Measurements from ENCODE around the gene GRIN2B.

The GRIN2B gene

DNA sequence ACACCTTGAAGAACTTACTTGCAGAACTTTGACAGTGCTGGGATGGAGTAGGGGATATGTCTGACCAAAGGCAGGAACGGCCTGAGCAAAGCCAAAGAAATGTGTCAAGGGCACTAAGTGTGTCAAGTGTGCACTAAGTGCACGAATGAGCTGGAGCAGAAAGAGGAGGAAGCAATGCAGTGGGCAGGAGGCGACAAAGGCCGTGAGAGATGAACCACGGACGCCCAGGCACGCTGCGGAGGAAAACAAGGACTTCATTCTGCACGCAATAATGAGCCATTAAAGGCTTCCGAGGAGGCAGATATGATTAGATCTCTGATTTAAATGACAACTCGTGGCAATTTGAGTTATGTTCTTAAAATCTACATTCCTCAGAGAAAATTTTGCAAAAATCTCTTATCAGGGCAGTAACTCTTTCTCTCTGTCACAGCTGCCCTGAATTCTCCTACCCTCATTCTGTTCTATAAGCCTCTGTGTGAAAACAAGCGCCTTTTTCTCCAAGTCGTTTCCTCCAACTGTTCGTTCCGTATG, 25.3 kb downstream of the GRIN2B start:
- no peak for DNase-seq

DNA sequence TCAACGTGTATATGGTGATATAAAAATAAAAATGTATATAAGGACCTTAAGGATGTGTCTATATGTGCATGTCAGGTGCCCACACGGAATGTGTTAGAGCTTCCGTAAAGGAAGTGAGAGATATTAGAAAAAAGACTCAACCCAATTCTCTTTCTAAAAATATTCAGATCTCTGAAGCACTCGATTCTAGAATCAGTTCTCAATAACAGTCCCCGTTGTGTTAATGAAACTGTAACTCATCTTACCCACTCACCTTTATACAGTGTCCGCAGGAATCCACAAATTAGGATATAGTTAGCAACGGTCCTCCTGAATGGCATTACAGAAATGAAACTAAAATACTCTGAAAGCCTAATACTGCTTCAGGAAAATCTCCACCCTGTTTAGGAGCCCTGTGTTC, 29.3 kb downstream of the GRIN2B start:
- no peak for DNase-seq

DNA sequence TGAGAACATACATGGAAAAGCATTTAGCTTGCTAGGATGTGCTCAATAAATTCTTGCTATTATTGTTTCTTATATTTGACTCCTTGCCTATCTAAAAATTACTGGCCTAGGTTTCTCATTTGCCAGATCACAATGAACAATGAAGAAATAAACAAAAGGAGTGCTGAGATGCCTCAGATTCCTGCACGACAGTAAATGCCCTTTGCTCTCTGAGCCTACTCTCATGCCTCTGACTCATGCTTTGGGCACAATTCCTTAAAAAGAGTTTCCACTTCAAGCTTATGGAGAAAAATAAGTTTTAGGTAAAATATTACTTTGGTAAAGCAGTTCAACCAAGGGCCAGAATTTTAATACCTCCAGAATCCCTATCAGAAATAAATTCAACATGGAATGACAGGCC, 30.9 kb downstream of the GRIN2B start:
- DNase-seq, result no peak

DNA sequence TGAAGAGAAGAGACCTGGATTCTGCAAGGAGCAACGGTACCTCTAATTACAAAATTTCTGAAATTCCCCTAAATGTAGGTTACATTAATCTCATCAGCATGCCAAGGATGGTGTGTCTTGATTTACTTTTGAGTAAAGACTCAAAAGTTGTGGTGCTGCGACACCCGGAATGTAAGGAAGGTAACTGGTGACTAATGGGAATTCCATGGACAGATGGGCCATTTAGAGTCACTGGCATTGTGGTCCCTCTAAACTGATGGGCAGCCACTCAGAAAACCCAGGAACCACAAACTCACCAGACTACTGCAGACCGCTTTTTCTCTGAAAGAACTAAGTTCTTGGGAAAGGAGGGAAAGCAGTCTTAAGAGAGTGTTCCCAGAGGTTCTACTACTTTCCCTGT, 32.8 kb downstream of the GRIN2B start:
- no peak for DNase-seq

DNA sequence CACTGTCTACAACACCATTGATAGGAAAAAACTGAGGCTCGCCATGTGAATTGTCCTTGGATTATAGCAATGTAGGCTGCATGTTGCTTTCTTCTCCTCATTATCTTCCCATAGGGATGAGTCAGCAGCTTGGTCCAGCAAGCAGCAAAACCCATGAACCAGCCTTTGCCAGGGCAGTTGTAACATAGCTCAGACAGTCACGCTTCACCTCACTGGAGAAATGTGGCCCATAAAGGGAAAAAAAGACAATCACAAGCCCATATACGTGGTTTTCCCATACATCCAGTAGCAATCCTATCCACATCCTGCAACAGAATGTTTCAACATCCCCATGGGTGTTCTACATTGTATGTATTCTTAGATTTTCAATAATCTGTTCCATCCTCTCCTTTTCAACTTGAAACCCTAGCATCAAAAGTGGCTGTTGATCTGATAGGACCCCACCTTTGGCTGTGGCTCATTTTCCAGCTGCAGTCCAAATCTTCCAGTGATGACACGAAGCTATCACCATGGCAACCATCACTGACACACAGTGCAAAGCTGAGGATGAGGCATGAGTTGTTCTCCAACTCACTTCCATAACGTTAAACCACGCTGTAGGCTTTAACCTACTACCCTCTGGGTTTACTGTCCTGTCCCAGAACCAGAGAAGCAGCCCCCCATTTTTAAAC, 34.0 kb downstream of the GRIN2B start:
- DNase-seq, result no peak

DNA sequence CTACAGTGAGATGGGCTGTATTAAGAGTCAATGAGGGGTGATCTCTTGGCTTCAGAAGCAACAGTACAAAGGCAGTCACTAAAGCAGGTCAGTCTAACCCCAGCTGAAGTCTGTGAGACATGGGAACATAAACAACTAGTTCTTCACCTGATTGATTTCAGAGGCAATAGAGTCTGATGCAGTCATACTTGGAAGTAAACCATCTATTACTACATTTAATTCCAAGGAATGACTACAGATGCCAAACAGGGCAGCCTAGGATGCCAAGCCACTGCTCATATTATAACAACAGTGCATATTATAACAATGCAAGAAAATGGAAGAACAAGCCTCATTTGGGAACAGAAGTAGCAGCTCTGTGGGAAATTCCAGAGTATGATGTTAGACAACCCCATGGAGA, 35.8 kb downstream of the GRIN2B start:
- no peak for DNase-seq

DNA sequence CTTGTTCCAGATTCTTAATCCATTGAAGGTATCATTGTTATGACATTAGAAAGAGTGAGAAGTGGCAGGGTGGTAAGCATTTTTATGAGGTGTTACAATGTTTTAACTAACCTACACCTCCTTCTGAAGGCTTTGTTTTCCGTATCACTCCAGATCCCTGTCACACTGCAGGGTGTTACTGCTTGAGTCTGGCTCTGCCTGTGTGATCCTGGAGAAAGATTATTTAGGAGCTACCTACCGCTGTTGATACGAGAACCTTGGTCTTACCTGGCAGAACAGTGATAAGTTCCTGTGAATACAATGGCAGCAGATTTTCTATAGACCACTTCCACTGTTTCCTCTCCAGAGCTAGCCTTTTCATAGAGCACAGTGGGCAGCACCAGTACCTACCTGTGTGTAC, 36.2 kb downstream of the GRIN2B start:
- DNase-seq, result no peak

DNA sequence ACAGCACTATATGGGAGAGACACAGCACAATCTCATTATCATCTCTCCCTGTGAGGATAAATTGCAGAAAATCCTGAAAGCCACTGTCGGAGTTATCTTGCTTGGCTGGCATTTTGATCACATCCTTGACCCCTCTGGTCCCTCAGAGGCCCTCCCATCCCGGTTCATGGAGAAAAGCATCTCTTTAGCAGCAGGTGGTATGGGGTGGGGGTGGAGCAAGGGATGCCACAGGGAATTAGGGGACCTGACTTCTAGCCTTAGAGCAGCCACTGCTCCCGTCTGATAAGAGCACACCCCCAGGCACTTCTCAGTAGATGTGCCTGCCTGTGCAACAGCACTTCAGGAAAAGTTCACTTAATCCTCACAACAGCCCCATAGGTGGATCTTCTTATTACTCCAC, 38.6 kb downstream of the GRIN2B start:
- DNase-seq, result no peak

DNA sequence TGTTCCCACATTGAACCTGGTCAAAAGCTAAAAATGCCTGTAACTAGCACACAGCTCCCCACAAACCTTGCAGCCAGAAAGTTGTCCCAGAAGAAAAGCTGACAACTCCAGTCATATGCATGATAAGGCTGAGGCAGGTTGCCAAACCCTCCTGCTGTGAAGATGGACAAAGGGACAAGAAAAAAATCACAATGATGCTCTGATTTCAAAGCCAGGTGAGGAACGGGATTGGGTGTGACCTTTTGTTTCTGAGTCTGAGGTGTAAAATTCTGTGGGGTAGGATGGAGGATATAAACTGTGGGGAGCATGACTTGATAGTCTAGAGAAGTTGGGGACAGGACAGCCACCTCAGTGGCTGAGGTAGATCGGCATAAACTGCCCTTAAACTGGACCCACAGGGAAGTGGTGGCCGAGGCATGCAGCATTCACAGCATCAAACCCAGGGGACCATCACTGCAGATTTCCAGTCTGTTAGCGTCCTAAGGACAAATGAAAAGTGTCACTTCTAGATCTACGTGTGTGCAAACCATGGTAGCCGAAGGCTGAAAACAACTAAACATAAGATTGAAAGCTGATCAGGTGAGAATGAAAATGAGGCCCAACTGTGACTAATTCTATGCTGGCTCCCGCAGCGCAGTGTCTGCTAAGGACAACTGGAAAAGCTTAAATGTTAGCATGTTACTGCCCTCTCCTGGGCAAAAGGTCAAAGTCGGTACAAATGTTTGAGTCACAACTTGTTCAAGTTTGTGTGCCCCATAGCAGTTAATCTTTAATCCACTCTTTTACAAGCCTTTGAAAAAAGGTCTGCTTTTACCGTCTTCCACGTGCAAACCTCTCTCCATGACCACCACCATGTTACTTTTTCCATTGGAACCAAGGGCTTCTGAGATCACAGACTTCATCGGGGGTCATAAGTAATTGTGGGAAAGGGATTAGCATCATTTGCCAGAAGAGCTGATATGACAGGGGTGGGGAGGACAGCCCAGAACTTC, 39.8 kb downstream of the GRIN2B start:
- DNase-seq, result no peak

DNA sequence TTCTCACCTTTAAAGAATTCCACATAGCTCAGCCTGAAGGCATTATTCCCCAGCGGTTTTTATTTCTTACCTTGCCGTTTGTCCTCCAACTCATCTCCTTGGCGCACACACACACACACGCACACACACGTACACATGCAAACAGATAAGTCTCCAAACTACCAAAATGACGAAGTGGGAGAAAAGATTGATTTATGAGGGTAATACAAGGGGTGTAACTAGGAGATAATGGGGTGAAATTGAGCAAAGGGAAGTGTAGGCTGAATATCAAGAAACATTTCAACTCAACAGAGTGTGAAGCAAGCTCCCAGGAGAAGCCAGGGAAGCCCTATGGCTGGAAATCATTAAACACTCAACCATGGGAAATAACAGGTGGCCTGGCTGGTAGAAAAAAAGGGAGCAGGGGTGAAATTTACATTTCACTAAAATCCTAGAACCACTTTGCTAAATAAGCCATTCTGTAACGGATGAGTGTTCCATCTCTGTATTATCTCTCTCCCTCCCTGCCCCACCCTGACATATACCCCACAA, 41.0 kb downstream of the GRIN2B start:
- DNase-seq, result no peak

DNA sequence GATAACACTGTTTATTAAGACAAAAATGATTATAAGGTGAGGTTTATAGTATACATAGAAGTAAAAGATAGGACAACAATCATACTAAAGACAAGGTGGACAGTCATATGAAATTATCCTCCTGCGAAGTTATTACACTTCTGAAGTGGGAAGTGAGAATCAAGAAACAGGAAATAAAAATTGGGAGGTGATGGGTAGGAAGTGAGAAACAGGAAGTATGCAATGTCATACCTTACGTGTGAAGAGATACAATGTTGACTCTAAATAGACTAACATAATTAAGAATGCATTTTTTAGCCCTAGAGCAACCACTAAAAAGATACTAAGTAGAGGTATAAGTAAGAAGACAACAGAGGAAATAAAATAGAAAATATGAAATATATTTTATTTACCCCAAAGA, 43.7 kb downstream of the GRIN2B start:
- no peak for DNase-seq

DNA sequence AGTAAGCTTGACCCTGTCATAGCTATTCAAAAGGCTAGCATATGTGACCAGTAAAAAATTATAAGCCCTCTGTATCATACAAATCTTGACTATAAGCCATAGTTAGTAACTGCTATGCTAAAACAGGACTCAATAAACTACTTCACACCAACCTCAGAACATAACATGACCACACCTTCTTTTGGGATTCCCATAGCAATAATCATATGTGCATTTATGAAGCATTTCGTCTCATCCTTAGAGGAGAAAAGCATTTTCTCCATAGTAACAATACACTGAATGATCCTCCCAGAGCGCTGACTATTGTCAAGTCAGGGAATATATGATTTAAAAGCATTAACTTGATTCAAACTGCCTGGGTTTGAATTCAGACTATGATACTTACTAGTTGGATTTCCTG, 46.2 kb downstream of the GRIN2B start:
- no peak for DNase-seq

Data from cortex of kidney (tissue), 1 donor.